ENCODE data around the gene GRB10.

GRB10 gene

DNA sequence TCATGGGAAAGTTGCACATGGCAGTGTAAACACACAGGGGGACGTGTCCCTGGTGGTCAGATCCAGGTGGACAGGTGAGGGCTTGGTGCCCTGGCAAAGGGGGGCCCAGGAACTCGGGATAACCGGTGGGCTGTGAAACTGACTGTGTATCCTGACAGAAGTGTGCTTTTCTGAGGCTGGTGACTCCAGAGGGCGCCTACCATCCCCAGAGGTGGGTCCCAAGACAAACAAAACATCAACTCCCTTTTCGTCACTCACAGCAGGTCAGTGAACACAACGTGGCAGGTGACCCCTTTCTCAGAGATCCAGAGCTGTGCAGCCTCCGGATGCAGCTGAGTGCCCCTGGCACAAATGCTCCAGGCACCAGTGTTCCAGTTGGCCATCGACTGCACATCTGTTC is 161.5 kb downstream of the GRB10 start:
- H3K36me3 ChIP-seq (ENCODE audit: insufficient read depth, low read length): no peaks in the 10 kb centered on the region; the same call in 1 of the 2 replicates
- no peaks in the 10 kb centered on the region for H3K9me3 ChIP-seq (ENCODE audit: control insufficient read depth, insufficient read depth, low read length)
- no peaks in the 10 kb centered on the region for H3K4me1 ChIP-seq (ENCODE audit: insufficient read depth, low read length)
- H3K9ac ChIP-seq (ENCODE audit: low read depth, low read length): no peak overlapping the region

DNA sequence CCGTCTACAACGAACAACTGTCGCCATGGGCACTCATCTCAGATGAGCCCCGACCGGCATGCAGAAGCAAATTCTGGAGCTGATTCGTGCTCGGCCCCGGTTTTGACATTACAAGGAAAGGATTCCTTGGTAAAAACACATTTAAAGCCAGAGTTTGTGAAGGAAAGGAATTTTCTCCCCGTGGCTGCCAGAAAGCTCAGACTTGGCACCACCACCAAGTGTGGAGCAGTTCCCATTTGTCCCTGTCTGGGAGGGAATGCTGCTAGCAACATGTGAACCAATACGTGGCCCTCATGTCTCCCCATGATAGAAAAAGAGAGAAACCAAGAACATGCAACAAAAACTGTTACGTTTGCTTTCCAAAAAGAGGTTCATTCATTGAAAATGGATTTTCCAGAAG is 162.3 kb downstream of the GRB10 start:
- no peaks in the 10 kb centered on the region for H3K4me1 ChIP-seq (ENCODE audit: insufficient read depth, low read length)
- H3K36me3 ChIP-seq (ENCODE audit: insufficient read depth, low read length): no peaks in the 10 kb centered on the region; the same call in 1 of the 2 replicates
- H3K9ac ChIP-seq (ENCODE audit: low read depth, low read length): no peak overlapping the region
- H3K9me3 ChIP-seq (ENCODE audit: control insufficient read depth, insufficient read depth, low read length): no peaks in the 10 kb centered on the region

DNA sequence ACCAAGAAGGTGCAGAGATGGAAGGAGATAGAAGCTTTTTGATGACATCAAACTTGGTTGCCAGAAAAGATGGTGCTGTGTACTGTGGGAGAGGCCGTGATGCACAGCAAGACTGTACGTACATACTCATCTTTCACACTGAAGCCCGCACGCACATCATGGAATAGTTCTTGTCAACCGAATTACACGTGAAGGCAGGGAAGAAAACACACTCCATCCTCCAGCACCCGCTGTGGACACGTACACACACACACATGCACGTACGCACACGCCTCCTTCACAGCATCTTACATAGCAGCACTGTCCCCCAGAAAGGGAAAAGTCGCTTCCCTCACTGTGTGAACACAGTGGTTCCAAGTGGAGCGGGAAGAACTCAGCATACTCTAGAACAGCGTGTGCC is 163.0 kb downstream of the GRB10 start:
- Histone ChIP-seq H3K4me1 (ENCODE audit: insufficient read depth, low read length) (no peaks in the 10 kb centered on the region), H3K9ac (ENCODE audit: low read depth, low read length) (no peak overlapping the region), H3K9me3 (ENCODE audit: control insufficient read depth, insufficient read depth, low read length) (no peaks in the 10 kb centered on the region), H3K36me3 (ENCODE audit: insufficient read depth, low read length) (peaks cover 5% of the 10 kb centered on the region; the same call in 1 of the 2 replicates)

DNA sequence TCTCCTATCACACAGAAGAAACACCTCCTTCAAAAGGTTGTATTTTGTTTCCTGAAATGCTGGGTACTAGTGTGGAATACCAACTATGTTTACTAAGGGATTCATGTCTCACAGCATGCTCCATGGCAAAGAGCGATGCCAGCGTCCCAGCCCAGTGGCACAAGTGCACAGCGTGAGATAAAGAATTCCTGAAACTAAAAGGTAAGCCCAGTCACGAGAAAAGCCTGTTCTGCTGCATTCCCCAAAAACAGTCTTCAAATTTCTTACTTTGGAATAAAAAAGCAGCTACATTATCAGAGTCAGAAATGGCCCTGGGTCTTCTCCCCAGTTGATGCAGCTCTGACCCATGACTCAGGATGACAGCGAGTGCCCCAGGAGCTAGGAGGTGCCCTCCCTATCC is 164.4 kb downstream of the GRB10 start:
- H3K9ac ChIP-seq (ENCODE audit: low read depth, low read length): no peak overlapping the region
- no peaks in the 10 kb centered on the region for H3K9me3 ChIP-seq (ENCODE audit: control insufficient read depth, insufficient read depth, low read length)
- H3K36me3 ChIP-seq (ENCODE audit: insufficient read depth, low read length): peaks cover 13% of the 10 kb centered on the region; the same call in 1 of the 2 replicates
- no peaks in the 10 kb centered on the region for H3K4me1 ChIP-seq (ENCODE audit: insufficient read depth, low read length)

DNA sequence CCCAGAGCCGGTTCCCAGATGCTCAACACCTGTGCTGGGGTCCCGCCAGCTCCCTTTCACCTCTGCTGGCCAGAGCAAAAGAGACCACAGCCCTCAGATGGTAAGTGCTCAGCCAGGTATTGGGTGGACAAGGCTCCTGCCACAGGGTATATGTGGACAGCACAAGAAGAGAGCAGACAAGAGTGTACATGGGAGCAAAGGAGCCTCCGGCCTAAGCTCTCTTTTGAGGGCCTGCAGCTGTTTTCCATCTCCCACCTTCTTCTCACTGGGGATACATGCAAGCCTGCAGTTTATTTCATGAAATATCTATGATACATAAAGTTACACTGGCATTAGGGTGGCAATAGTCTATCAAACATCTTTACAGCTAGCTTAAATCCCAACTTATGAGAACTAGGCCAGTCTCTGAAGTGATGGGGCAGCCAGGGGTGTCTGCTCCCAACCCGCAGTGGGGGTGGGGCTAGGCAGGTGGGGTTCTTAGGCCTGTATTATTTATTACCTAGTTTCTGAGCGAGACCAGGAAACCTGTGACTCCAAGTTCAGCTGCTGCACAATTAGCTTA is 167.1 kb downstream of the GRB10 start:
- Histone ChIP-seq H3K4me1 (ENCODE audit: insufficient read depth, low read length) (no peaks in the 10 kb centered on the region), H3K36me3 (ENCODE audit: insufficient read depth, low read length) (peaks cover 21% of the 10 kb centered on the region; the same call in 1 of the 2 replicates), H3K9me3 (ENCODE audit: control insufficient read depth, insufficient read depth, low read length) (no peaks in the 10 kb centered on the region), H3K9ac (ENCODE audit: low read depth, low read length) (no peak overlapping the region)

DNA sequence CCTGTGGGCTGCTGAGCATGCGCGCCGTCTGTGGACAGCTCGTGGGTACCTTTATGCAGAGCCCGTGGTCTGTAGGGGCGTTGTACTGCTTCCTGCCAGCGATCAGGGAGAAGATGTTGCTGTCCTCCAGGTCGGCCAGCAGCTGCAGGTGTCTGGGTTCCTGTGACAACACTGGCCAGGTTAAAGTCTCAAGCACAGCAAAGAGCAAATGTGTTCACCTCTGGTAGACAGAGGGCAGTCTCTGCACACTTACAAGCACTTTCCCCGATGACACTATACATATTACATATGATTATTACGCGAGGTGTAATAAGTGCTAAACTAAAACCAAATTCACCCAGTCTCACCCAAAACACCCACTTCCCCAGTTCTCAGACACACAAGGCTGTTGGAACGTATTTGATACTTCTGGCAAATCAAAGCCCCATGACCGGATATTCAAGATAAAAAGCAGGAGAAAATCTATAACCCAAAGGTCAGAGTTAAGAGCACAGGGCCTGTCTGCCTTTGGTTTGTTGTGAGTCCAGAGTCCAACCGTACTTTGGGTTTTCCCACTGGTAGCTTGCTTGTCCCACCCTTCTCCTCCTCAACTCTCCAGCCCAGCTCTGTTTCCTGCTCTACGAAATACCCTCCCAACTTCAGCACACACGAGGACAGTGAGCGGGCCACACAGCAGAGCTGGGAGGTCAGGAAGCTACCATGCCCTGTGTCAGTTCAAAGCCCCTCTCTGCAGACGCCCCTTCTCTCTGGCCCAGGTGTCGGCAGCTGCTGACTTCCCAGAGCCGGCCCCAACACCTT is 167.8 kb downstream of the GRB10 start:
- H3K9me3 ChIP-seq (ENCODE audit: control insufficient read depth, insufficient read depth, low read length): no peaks in the 10 kb centered on the region
- H3K9ac ChIP-seq (ENCODE audit: low read depth, low read length): no peak overlapping the region
- H3K36me3 ChIP-seq (ENCODE audit: insufficient read depth, low read length): peaks cover 21% of the 10 kb centered on the region; the same call in 1 of the 2 replicates
- H3K4me1 ChIP-seq (ENCODE audit: insufficient read depth, low read length): no peaks in the 10 kb centered on the region

DNA sequence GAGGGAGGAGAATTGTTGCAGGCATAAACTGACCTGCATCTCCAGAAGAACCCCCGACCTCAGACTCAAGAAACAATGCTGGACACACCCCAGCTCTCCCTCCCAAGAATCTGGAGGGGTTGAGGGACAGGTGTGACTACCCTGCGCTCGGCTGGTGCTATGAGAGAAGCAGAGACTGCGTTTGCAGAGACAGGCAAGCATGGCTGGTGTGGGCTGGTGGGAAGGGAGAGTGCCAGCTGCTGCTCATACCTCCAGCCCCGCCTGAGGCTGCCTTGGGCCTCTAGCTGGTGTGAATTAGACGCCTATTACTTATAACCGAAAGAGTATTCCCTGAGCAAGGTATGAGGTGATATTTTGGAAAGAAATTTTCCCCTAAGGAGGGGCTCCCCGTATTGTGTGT is 169.2 kb downstream of the GRB10 start:
- Histone ChIP-seq H3K9me3 (ENCODE audit: control insufficient read depth, insufficient read depth, low read length) (no peaks in the 10 kb centered on the region), H3K9ac (ENCODE audit: low read depth, low read length) (no peak overlapping the region), H3K36me3 (ENCODE audit: insufficient read depth, low read length) (peaks cover 21% of the 10 kb centered on the region; the same call in 1 of the 2 replicates), H3K4me1 (ENCODE audit: insufficient read depth, low read length) (no peaks in the 10 kb centered on the region)

DNA sequence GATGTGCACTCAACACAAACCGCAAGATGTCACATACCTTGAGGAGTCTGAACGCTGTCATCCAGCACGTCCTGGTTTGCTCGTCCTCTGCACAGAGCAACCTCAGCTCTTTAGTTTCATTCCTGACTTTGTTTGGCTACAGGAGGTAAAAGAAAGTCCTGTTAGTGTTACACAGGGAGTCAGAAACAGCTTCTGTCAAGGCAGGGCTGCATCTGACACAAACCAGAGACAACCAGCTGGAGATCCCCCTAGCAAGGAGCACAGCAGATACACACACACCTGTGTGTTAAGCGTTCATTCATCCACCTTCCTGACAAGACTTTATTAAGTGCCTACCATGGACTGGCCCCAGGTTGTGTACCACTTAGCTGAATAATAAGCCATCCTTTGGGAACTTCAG is 170.0 kb downstream of the GRB10 start:
- Histone ChIP-seq H3K36me3 (ENCODE audit: insufficient read depth, low read length) (peaks cover 21% of the 10 kb centered on the region; the same call in 1 of the 2 replicates), H3K9ac (ENCODE audit: low read depth, low read length) (no peak overlapping the region), H3K9me3 (ENCODE audit: control insufficient read depth, insufficient read depth, low read length) (no peaks in the 10 kb centered on the region), H3K4me1 (ENCODE audit: insufficient read depth, low read length) (no peaks in the 10 kb centered on the region)

DNA sequence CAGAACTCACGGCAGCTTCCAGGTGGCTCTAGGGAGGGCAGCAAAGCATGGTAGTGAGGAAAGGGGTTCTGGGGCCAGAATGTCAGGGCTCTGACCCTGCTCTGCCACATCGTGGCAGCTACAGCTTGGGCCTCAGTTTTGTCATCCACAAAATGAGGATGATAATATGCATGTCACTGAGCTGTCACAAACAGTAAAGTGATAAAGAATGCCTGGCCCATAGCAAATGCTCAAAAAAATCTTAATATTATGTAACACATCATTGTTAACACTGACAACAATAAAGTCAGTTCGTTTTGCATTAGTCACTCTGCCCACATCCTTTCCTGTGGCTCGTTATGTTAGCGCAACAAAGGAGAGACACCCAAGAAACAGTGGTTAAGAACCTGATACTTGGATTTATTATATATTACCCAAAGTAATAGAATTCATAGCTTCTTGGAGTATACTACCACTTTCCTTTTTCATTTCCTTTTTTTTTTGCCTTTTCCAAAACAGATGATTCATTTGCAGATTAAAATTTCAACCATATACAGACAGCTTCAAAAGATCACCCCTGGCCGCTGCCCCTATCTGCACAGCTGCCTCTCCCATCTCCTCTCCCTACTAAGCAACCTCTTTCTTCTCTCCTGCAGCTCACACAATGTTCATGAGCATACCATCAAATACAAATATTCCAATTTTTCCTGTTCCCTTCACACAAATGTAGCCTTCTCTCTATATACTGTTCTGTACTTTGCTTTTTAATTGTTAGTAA is 172.0 kb downstream of the GRB10 start:
- Histone ChIP-seq H3K9me3 (ENCODE audit: control insufficient read depth, insufficient read depth, low read length) (no peaks in the 10 kb centered on the region), H3K4me1 (ENCODE audit: insufficient read depth, low read length) (no peaks in the 10 kb centered on the region), H3K36me3 (ENCODE audit: insufficient read depth, low read length) (peaks cover 21% of the 10 kb centered on the region), H3K9ac (ENCODE audit: low read depth, low read length) (no peak overlapping the region)

DNA sequence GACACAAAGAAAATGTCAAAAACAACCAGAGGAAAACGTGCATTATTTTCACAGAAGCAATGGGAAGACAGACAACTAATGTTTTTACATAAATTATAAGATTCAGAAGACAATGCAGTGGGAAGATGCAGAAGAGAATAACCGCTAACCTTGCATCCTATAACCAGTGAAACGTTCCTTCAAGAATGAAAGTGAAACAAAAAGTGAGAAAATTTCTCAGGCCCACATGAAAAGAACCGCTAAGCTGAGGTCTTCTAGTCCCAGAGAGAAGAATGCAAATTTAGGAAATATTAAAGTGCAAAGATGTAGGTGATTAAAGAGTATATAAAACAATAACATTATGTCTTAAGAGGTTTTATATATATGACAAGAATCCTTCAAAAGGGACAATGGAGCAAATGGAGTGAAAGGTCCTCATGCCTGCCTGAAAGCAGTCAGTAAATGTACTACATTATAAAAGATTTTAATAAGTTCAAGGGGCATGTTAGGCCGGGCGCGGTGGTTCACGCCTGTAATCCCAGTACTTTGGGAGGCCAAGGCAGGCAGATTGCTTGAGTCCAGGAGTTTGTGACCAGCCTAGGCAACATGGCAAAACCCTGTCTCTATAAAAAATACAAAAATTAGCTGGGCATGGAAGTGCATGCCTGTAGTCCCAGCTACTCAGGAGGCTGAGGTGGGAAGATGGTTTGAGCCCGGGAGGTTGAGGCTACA is 174.3 kb downstream of the GRB10 start:
- H3K4me1 ChIP-seq (ENCODE audit: insufficient read depth, low read length): no peaks in the 10 kb centered on the region
- no peaks in the 10 kb centered on the region for H3K9me3 ChIP-seq (ENCODE audit: control insufficient read depth, insufficient read depth, low read length)
- no peak overlapping the region for H3K9ac ChIP-seq (ENCODE audit: low read depth, low read length)
- H3K36me3 ChIP-seq (ENCODE audit: insufficient read depth, low read length): peaks cover 17% of the 10 kb centered on the region

DNA sequence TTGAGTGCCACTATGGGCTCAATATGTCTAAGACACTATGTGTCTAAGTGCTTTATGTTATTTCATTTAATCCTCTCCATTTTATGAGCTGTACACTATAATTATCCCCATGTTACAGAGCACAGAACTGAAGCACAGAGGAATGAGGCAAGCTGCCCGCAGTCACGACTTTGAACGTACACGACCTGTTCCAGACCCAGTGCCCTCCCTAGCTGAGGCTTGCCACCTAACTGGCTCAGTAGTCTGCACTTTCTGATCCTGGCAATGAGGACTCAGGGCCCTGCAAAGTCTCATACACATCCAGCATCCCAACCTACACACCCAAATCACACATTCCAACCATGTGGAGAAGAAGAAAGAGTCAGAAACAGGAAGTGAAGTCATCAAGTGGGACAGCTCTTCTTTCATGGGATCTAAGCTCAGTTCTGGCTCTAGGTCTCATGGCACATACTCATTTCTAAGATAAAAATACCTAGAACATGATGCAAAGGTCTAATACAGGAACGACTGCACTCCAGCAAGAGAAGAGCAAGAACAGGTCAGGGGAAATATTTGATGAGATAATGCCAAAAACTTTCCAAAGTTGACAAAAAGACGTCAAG is 175.1 kb downstream of the GRB10 start:
- Histone ChIP-seq H3K4me1 (ENCODE audit: insufficient read depth, low read length) (no peaks in the 10 kb centered on the region), H3K9me3 (ENCODE audit: control insufficient read depth, insufficient read depth, low read length) (no peaks in the 10 kb centered on the region), H3K36me3 (ENCODE audit: insufficient read depth, low read length) (peaks cover 17% of the 10 kb centered on the region), H3K9ac (ENCODE audit: low read depth, low read length) (no peak overlapping the region)

DNA sequence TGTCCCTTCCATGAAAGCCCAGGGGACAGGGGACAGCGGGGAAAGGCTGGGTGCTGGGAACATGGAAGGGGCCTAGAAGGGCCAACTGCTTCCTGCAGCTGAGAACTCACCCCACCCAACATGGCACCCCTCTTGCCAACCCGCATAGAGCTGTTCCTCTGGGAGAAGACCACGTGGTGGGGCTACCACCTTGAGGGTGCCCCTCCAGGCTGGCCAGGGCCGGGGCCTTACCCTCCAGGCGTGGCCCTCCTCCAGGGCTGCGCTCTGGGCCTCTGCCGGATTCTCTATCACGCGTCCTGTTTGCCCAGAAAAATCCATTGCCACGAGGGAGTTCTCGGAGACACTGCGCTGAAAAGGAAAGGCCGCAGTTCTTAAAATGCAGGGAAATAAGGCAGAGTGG is 177.6 kb downstream of the GRB10 start:
- Histone ChIP-seq H3K9me3 (ENCODE audit: control insufficient read depth, insufficient read depth, low read length) (no peaks in the 10 kb centered on the region), H3K36me3 (ENCODE audit: insufficient read depth, low read length) (peaks cover 12% of the 10 kb centered on the region), H3K9ac (ENCODE audit: low read depth, low read length) (no peak overlapping the region), H3K4me1 (ENCODE audit: insufficient read depth, low read length) (no peaks in the 10 kb centered on the region)

DNA sequence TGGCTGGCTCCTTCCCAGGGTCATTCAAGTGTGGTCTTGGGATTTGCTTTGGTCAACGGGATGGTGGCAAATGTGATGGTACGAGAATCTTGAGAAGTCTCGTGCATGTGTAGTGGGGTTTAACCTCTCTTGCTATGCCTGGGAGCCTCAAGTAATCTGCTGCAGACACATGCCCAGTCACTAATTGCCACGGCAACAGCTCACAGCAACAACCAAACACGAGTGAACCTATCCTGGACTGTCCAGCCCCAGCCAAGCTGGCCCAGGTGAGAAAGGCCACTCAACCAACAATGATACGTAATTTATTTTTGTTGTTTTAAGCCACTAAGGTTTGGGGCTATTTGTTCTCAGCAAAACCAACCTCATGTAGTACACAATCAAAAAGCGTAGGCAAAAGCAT is 179.4 kb downstream of the GRB10 start:
- H3K36me3 ChIP-seq (ENCODE audit: insufficient read depth, low read length): peaks cover 12% of the 10 kb centered on the region
- no peaks in the 10 kb centered on the region for H3K4me1 ChIP-seq (ENCODE audit: insufficient read depth, low read length)
- H3K9me3 ChIP-seq (ENCODE audit: control insufficient read depth, insufficient read depth, low read length): no peaks in the 10 kb centered on the region
- no peak overlapping the region for H3K9ac ChIP-seq (ENCODE audit: low read depth, low read length)

DNA sequence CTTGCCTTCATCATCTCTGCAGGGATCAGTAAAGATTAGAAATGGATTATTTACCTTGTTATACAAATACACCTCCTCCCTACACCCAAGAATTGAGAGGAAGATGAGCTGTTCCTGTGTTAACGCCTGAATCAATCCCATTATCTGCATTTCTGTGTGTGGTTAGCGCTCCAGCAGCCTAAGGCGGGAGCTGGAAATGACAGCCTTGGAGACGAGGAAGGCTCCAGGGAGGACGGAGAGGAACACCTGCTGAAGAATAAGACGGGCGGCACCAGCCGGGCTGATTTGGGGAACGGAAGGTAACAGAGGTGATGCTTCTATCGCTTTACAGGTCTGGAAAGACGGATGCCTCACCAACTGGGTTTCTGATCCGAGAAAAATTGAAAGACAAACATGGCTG is 183.3 kb downstream of the GRB10 start:
- Histone ChIP-seq H3K4me1 (ENCODE audit: insufficient read depth, low read length) (no peaks in the 10 kb centered on the region), H3K9ac (ENCODE audit: low read depth, low read length) (no peak overlapping the region), H3K36me3 (ENCODE audit: insufficient read depth, low read length) (peaks cover 20% of the 10 kb centered on the region), H3K9me3 (ENCODE audit: control insufficient read depth, insufficient read depth, low read length) (no peaks in the 10 kb centered on the region)

Measured in ES-I3 (cell line).